Glomerular endothelial cell (primary cell): ENCODE measurements around the gene TAF9. TPM values are rescaled to one million over a fixed set of nuclear protein-coding genes. Genes with fewer than 3 reads are reported as not detected.
"Not testable (repeated sequence)": the region's sequence is repeated elsewhere in the genome, so short reads cannot be mapped to it uniquely, and the experiment has no call there.

Experiments used
- DNase-seq: peaks from one replicate; pipeline ENCODE4 v3.0.0-alpha.2; 2011; ENCODE audit warnings: low read depth, low spot score; ENCODE audit errors: extremely low read depth
- total RNA-seq: library from RNA; depleted of rRNA; stranded (reverse); fragments of >200 nt; gene quantifications from 2 replicates; pipeline ENCODE4 v1.2.3, GENCODE V29; 2015

TAF9 gene
- 54.3 and 54.9 TPM in 2 replicates for total RNA-seq

- peak; percentile 56 for DNase-seq
Measured at GRCh38 chr5:69369340-69370121, at the start of gene TAF9, which contains the start of the genes AK6 and RAD17. TSS of gene TAF9 (minus strand) at chr5:69369520. CDS start at chr5:69365737, 3,783 bp downstream. TSS of gene AK6 (minus strand) at chr5:69369520. CDS start at chr5:69369490, 30 bp downstream. TSS of gene RAD17 (plus strand) at chr5:69369818. CDS start at chr5:69372209, 2,391 bp downstream.

- DNase-seq = no peak
Measured at GRCh38 chr5:69418554-69418953, 49.2 kb upstream of the TAF9 start.

GRCh38 chr5:69416699-69417098 lies 47.4 kb upstream of the TAF9 start:
- DNase-seq = no peak

- no peak for DNase-seq
Measured at GRCh38 chr5:69416180-69416579, 46.9 kb upstream of the TAF9 start.

- DNase-seq = no peak
Measured at GRCh38 chr5:69415584-69415958, 46.3 kb upstream of the TAF9 start.

GRCh38 chr5:69414885-69415583 lies 45.7 kb upstream of the TAF9 start, which contains the start of gene MARVELD2:
TSS of gene MARVELD2 (plus strand) at chr5:69415116. CDS start at chr5:69419386, 4,270 bp downstream.
- DNase-seq = no peak

- no peak for DNase-seq
Measured at GRCh38 chr5:69404659-69405330, 35.5 kb upstream of the TAF9 start.

GRCh38 chr5:69378376-69378775 lies 9.1 kb upstream of the TAF9 start:
- DNase-seq = no peak

GRCh38 chr5:69374911-69375446 lies 5.7 kb upstream of the TAF9 start:
- no peak for DNase-seq

GRCh38 chr5:69372394-69372793 lies 3.1 kb upstream of the TAF9 start:
- no peak for DNase-seq

GRCh38 chr5:69370335-69370734 lies 1.0 kb upstream of the TAF9 start:
- DNase-seq = not testable (repeated sequence)

- DNase-seq = peak; percentile 12
Measured at GRCh38 chr5:69368458-69369339, 621 bp downstream of the TAF9 start.

GRCh38 chr5:69367697-69368279 lies 1.5 kb downstream of the TAF9 start:
- DNase-seq = no peak

GRCh38 chr5:69364850-69365249 lies 4.5 kb downstream of the TAF9 start:
- DNase-seq = no peak

GRCh38 chr5:69364414-69364813 lies 4.9 kb downstream of the TAF9 start:
- DNase-seq = peak; percentile 0

- no peak for DNase-seq
Measured at GRCh38 chr5:69360442-69360841, 8.9 kb downstream of the TAF9 start.

GRCh38 chr5:69359699-69360098 lies 9.6 kb downstream of the TAF9 start:
- no peak for DNase-seq

- no peak for DNase-seq
Measured at GRCh38 chr5:69350664-69351063, 18.7 kb downstream of the TAF9 start.

GRCh38 chr5:69343083-69343482 lies 26.2 kb downstream of the TAF9 start:
- DNase-seq = no peak
